Prostate gland (tissue), 2 donors: ENCODE results near the gene ATP6V1B1. TPM values are rescaled to one million over a fixed set of nuclear protein-coding genes. Genes with fewer than 3 reads are reported as not detected.

Source experiments
- DNase-seq: peaks from one replicate; pipeline ENCODE4 v3.0.0-alpha.2; 2019; ENCODE audit warnings: low spot score
- H3K27ac ChIP-seq, 2 donors: fragments of 200-600 bp; sonication (generic); 2 replicates each; pipeline ENCODE4 v1.5.1; 2017 to 2019
- H3K27me3 ChIP-seq: fragments of 200-600 bp; sonication (generic); replicated peaks from 2 replicates; pipeline ENCODE4 v1.5.1; 2019; ENCODE audit not compliant: insufficient read depth
- H3K36me3 ChIP-seq, 2 donors: fragments of 200-600 bp; sonication (generic); 1 replicate in 1 of 2; 2 replicates in 1 of 2; pipeline versions ENCODE4 v1.5.1 to v1.8.1; 2017 to 2019
- H3K4me1 ChIP-seq: fragments of 200-600 bp; sonication (generic); replicated peaks from 2 replicates; pipeline ENCODE4 v1.5.1; 2019
- H3K4me3 ChIP-seq, 2 donors: fragments of 200-600 bp; sonication (generic); 2 replicates each; pipeline ENCODE4 v1.5.1; 2017 to 2019
- H3K9me3 ChIP-seq: fragments of 200-600 bp; sonication (generic); 2 replicates; pipeline ENCODE4 v1.5.1; 2017
- CTCF ChIP-seq, 4 experiments: fragments of 200-600 bp in 2 of 4; fragments of 450-650 bp in 2 of 4; sonication (generic) in 2 of 4; IDR thresholded peaks; 1 replicate in 3 of 4; 2 replicates in 1 of 4; pipeline ENCODE4 v1.5.1; 2016 to 2019; ENCODE audit warnings: antibody characterized with exemption in 4 of 4, mild to moderate bottlenecking in 2 of 4, moderate library complexity in 2 of 4
- POLR2A ChIP-seq: fragments of 450-650 bp; IDR thresholded peaks from one replicate; pipeline ENCODE4 v1.6.1; 2016; ENCODE audit warnings: antibody characterized with exemption, mild to moderate bottlenecking
- POLR2AphosphoS5 ChIP-seq: sonication (generic); formaldehyde crosslinking; IDR thresholded peaks from one replicate; pipeline ENCODE4 v1.6.1; 2017; ENCODE audit warnings: antibody characterized with exemption
- WGBS: methylation state at CpG from one replicate; pipeline ENCODE4 v1.1.5; 2018; 5-methylcytosine and 5-hydroxymethylcytosine counted together
- intact Hi-C: fragments of 100-400 bp; cut with DNase I; formaldehyde crosslinking; loops from one replicate; pipeline ENCODE4 v1.14.2; 2022
- total RNA-seq, 2 donors: library from RNA; depleted of rRNA; stranded (reverse); fragments of >200 nt; gene quantifications; one replicate each; pipeline ENCODE4 v1.1.0, GENCODE V29; 2016

ATP6V1B1 gene
- total RNA-seq, 2 donors from 2014 or later: 1.2 TPM; not detected in 1

GRCh38 chr2:71001981-71002570, 66.4 kb downstream of the ATP6V1B1 start:
- intact Hi-C loops: no loop called here
- DNase-seq: no peak
- Histone ChIP-seq H3K4me3 (no peak overlapping the region), H3K4me1 (no peaks in the 10 kb centered on the region), H3K27ac (no peak overlapping the region), H3K36me3 (no peaks in the 10 kb centered on the region), H3K9me3 (no peaks in the 10 kb centered on the region), H3K27me3 (no peaks in the 10 kb centered on the region)
- WGBS: 32% methylated on average over 11 of the region's 11 CpGs
- TF ChIP-seq POLR2AphosphoS5 (no peak), CTCF (IDR thresholded peaks at IDR 0.05) (no peak), POLR2A (no peak)

- Histone ChIP-seq H3K4me3 (no peak overlapping the region), H3K27ac (no peak overlapping the region), H3K9me3 (no peaks in the 10 kb centered on the region), H3K36me3 (no peaks in the 10 kb centered on the region), H3K4me1 (no peaks in the 10 kb centered on the region), H3K27me3 (no peaks in the 10 kb centered on the region)
- DNase-seq: no peak
- 82% methylated on average over 6 of the region's 6 CpGs for WGBS
- intact Hi-C loops: no loop called here
- no peak for TF ChIP-seq CTCF (IDR thresholded peaks at IDR 0.05)
- no peak for TF ChIP-seq POLR2A
- no peak for TF ChIP-seq POLR2AphosphoS5
Measured at GRCh38 chr2:71003396-71003795, 67.7 kb downstream of the ATP6V1B1 start.

GRCh38 chr2:71003966-71004755, 68.5 kb downstream of the ATP6V1B1 start:
- H3K27me3 ChIP-seq: no peaks in the 10 kb centered on the region
- H3K36me3 ChIP-seq: no peaks in the 10 kb centered on the region
- H3K4me3 ChIP-seq: no peak overlapping the region
- H3K4me1 ChIP-seq: no peaks in the 10 kb centered on the region
- H3K9me3 ChIP-seq: no peaks in the 10 kb centered on the region
- DNase-seq: no peak
- no peak for TF ChIP-seq POLR2A
- no peak for TF ChIP-seq CTCF (IDR thresholded peaks at IDR 0.05)
- no peak for TF ChIP-seq POLR2AphosphoS5
- intact Hi-C loops: no loop called here
- 83% methylated on average over 11 of the region's 11 CpGs for WGBS
- no peak overlapping the region for H3K27ac ChIP-seq

GRCh38 chr2:71004857-71005256, 69.2 kb downstream of the ATP6V1B1 start:
- TF ChIP-seq POLR2AphosphoS5 (no peak), POLR2A (no peak), CTCF (IDR thresholded peaks at IDR 0.05) (no peak)
- no peak for DNase-seq
- Histone ChIP-seq H3K36me3 (no peaks in the 10 kb centered on the region), H3K4me3 (no peak overlapping the region), H3K4me1 (no peaks in the 10 kb centered on the region), H3K9me3 (no peaks in the 10 kb centered on the region), H3K27me3 (no peaks in the 10 kb centered on the region), H3K27ac (no peak overlapping the region)
- intact Hi-C loops: no loop called here
- WGBS: 84% methylated on average over 6 of the region's 6 CpGs
